Fibroblast of lung (primary cell): ENCODE measurements around the gene CCP110. TPM values are rescaled to one million over a fixed set of nuclear protein-coding genes. Genes with fewer than 3 reads are reported as not detected.

Source experiments
- DNase-seq, 2 donors: peaks; one replicate each; pipeline versions ENCODE4 v3.0.0 to v3.0.0-alpha.2; 2010; ENCODE audit warnings: low read depth in 2 of 2
- H2AFZ ChIP-seq: 2 replicates; pipeline ENCODE4 v1.5.1; 2012; ENCODE audit warnings: low read length, control low read depth, inconsistent platforms
- H3K27ac ChIP-seq: 2 replicates; pipeline ENCODE4 v1.5.1; 2011; ENCODE audit warnings: low read length, control low read depth; ENCODE audit not compliant: insufficient read depth
- H3K27me3 ChIP-seq: 2 replicates; pipeline ENCODE4 v1.5.1; 2011; ENCODE audit warnings: mild to moderate bottlenecking, low read length; ENCODE audit not compliant: control insufficient read depth, insufficient read depth
- H3K36me3 ChIP-seq: 2 replicates; pipeline ENCODE4 v1.5.1; 2011; ENCODE audit warnings: low read length; ENCODE audit not compliant: control insufficient read depth, insufficient read depth
- H3K4me1 ChIP-seq: 2 replicates; pipeline ENCODE4 v1.5.1; 2011; ENCODE audit warnings: low read length; ENCODE audit not compliant: control insufficient read depth, insufficient read depth; ENCODE audit errors: extremely low read depth
- H3K4me2 ChIP-seq: 2 replicates; pipeline ENCODE4 v1.5.1; 2011; ENCODE audit warnings: low read length, control low read depth; ENCODE audit not compliant: insufficient read depth; ENCODE audit errors: extremely low read depth
- H3K4me3 ChIP-seq, 4 experiments: fragments of 200-600 bp in 1 of 4; sonication (generic) in 1 of 4; replicated peaks in 1 of 4; 2 replicates each; pipeline ENCODE4 v1.5.1; 2011 to 2016; ENCODE audit warnings: low read length in 4 of 4, low read depth in 3 of 4, mild to moderate bottlenecking in 3 of 4, control low read depth in 2 of 4, inconsistent platforms in 1 of 4, mixed read lengths in 1 of 4; ENCODE audit not compliant: insufficient read depth in 1 of 4; ENCODE audit errors: control extremely low read depth in 1 of 4
- H3K79me2 ChIP-seq: 2 replicates; pipeline ENCODE4 v1.5.1; 2012; ENCODE audit warnings: mild to moderate bottlenecking, low read length, inconsistent platforms; ENCODE audit not compliant: control insufficient read depth, insufficient read depth
- H3K9ac ChIP-seq: 2 replicates; pipeline ENCODE4 v1.5.1; 2011; ENCODE audit warnings: mild to moderate bottlenecking, low read length, control low read depth; ENCODE audit not compliant: insufficient read depth
- H3K9me3 ChIP-seq: 2 replicates; pipeline ENCODE4 v1.5.1; 2012; ENCODE audit warnings: low read depth, low read length; ENCODE audit not compliant: control insufficient read depth, insufficient read depth
- H4K20me1 ChIP-seq: 2 replicates; pipeline ENCODE4 v1.5.1; 2011; ENCODE audit warnings: low read length; ENCODE audit not compliant: control insufficient read depth, insufficient read depth; ENCODE audit errors: extremely low read depth
- CTCF ChIP-seq, 2 donors: IDR thresholded peaks in 1 of 2; conservative IDR thresholded peaks in 1 of 2; 1 replicate in 1 of 2; 2 replicates in 1 of 2; pipeline ENCODE4 v1.5.1; 2011 to 2012; ENCODE audit warnings: low read length in 2 of 2, control low read depth in 1 of 2, inconsistent platforms in 1 of 2, low read depth in 1 of 2, mild to moderate bottlenecking in 1 of 2
- EZH2 ChIP-seq: IDR thresholded peaks from 2 replicates; pipeline ENCODE4 v1.5.1; 2012; ENCODE audit warnings: low read length, control low read depth, mild to moderate bottlenecking; ENCODE audit errors: missing control alignments
- polyA plus RNA-seq, 2 donors: library from polyadenylated mRNA; depleted of rRNA in 1 of 2; stranded (reverse) in 1 of 2; unstranded in 1 of 2; fragments of >200 nt; gene quantifications; 2 replicates each; pipeline ENCODE4 v1.2.1, GENCODE V29; 2011 to 2012; ENCODE audit warnings: missing spikeins in 1 of 2
- total RNA-seq: library from RNA; depleted of rRNA; stranded (reverse); fragments of >200 nt; gene quantifications from 2 replicates; pipeline ENCODE4 v1.2.1, GENCODE V29; 2014

CCP110 gene
- total and polyA plus RNA-seq, 2 donors (not counting 1 experiment from before 2014, with no cell fraction given) = 8.8 to 14.0 TPM

GRCh38 chr16:19490619-19491018 is 33.1 kb upstream of the CCP110 start:
- TF ChIP-seq CTCF (conservative IDR thresholded peaks at IDR 0.05 in 1 of 2, IDR thresholded peaks at IDR 0.05 in 1 of 2; ENCODE audit: low read depth in 1 of 2, low read length in 2 of 2) (no peak), EZH2 (no peak)
- DNase-seq = no peak
- no peak overlapping the region for H3K9ac ChIP-seq
- no peak overlapping the region for H3K4me3 ChIP-seq
- H2AFZ ChIP-seq = no peak overlapping the region
- no peak overlapping the region for H3K27ac ChIP-seq
- no peaks in the 10 kb centered on the region for H4K20me1 ChIP-seq
- no peaks in the 10 kb centered on the region for H3K79me2 ChIP-seq
- no peaks in the 10 kb centered on the region for H3K4me1 ChIP-seq
- no peaks in the 10 kb centered on the region for H3K9me3 ChIP-seq
- H3K27me3 ChIP-seq = no peaks in the 10 kb centered on the region
- H3K4me2 ChIP-seq = no peak overlapping the region
- no peaks in the 10 kb centered on the region for H3K36me3 ChIP-seq

DNA sequence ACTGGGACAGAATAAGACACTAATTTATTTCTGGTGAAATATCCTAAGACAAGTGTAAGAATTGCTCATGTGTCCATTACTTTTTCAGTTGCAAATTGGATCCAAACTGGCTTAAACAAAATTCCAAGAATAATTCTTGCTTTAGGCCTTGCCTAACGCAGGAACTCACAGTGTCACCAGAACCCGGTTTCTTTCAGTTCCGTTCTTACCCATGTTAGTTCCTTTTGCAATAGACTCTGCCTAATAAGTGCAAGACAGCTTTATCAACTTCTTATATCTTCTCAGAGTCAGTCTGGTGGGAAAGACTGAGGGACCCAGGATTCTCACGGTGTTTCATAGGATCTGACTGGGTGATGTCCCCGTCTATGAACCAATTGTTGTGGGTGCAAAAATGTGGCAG is 26.6 kb upstream of the CCP110 start:
- H3K4me1 ChIP-seq = no peaks in the 10 kb centered on the region
- H3K79me2 ChIP-seq = no peaks in the 10 kb centered on the region
- no peak overlapping the region for H2AFZ ChIP-seq
- H3K4me2 ChIP-seq = no peak overlapping the region
- no peaks in the 10 kb centered on the region for H3K9me3 ChIP-seq
- H4K20me1 ChIP-seq = no peaks in the 10 kb centered on the region
- H3K36me3 ChIP-seq = peaks cover 2% of the 10 kb centered on the region
- no peak overlapping the region for H3K27ac ChIP-seq
- H3K27me3 ChIP-seq = no peaks in the 10 kb centered on the region
- no peak for TF ChIP-seq CTCF (conservative IDR thresholded peaks at IDR 0.05 in 1 of 2, IDR thresholded peaks at IDR 0.05 in 1 of 2; ENCODE audit: low read depth in 1 of 2, low read length in 2 of 2)
- DNase-seq = no peak
- no peak overlapping the region for H3K4me3 ChIP-seq
- no peak overlapping the region for H3K9ac ChIP-seq

DNA sequence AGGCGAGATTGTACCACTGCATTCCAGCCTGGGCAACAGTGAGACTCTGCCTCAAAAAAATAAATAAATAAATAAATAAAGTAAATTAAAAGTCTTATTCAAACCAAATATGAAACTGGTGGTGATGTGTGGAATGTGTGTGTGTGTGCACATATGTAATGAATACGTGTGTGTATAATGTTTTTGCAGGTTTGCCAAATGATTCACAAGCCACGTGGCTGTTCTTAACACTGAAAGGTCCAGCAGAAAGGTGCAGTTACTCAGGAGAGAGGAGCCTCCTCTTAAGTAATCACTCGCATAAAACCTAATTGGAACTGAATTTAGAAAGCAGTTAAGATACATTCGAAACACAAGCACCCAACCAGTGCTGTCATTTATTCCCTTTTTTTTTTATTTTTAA is 24.7 kb upstream of the CCP110 start:
- Histone ChIP-seq H3K9me3 (no peaks in the 10 kb centered on the region), H3K4me2 (no peak overlapping the region), H3K36me3 (peaks cover 8% of the 10 kb centered on the region), H3K79me2 (no peaks in the 10 kb centered on the region), H3K27me3 (no peaks in the 10 kb centered on the region), H3K4me3 (no peak overlapping the region), H3K27ac (no peak overlapping the region), H3K9ac (no peak overlapping the region), H3K4me1 (no peaks in the 10 kb centered on the region), H2AFZ (no peak overlapping the region), H4K20me1 (no peaks in the 10 kb centered on the region)
- DNase-seq = no peak
- TF ChIP-seq CTCF (conservative IDR thresholded peaks at IDR 0.05 in 1 of 2, IDR thresholded peaks at IDR 0.05 in 1 of 2; ENCODE audit: low read depth in 1 of 2, low read length in 2 of 2) (no peak), EZH2 (no peak)
